Activated gamma-delta T cell treated with Interleukin-2 at 50 U/mL for 16 hours (primary cell): Measurements from ENCODE around the gene DIPK1A.
"Not testable (repeated sequence)": the region's sequence is repeated elsewhere in the genome, so short reads cannot be mapped to it uniquely, and the experiment has no call there.

ENCODE experiments used
- DNase-seq: peaks from one replicate; pipeline ENCODE4 v3.0.0-alpha.2; 2020

DIPK1A gene

DNA sequence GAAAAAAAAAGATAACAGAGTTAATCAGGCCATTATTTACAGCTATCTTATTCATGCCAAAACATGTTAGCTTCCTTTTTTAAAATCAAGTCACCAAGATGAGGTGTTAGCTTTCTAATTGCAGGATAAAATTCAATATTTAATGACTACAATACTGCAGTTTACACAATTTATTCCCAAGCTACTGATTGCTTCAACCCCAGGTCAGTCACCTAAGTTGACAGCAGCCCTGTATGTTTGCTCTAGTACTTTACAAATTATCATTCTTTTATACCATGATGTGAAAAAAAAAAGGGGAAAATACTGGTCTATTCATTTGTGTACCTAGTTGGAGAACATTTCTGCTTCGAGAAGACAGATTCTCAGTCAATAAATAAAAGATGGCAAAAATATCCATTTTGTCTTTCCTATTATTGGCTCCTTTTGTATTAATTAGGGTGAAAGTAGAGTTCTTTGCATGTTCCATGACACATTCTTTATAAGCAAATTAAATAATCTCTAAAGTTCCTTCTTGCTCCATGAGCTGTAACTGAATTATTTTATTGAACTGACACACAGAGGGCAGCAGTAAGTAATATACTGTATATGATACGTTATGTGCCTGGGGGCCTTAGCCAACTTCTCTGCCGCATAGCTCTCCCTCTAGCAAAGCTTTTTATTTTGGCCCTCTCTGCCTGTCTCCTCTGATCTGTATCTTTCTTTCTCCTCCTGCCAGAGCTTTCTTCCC is 48.0 kb downstream of the DIPK1A start:
- no peak for DNase-seq

GRCh38 chr1:92910081-92910480 is 51.2 kb downstream of the DIPK1A start:
- DNase-seq = no peak

DNA sequence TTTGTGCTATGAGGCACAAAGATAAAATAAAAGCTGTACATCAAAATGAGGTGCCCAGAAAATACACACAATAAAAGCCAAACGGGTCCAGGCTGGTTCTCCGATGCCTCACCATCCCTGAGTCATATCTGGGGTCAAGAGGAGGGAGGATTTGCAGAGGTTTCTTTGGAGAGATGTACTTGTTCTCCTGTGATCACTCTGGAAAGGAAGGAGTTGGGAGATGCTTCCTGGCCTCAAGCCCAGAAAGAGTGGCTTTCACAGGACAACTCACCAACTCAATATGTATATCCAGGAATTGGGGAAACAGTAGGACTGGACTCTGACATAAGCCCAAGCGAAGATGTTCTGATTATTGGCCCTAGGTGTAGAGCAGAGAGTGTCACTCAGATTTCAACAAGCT is 51.9 kb downstream of the DIPK1A start:
- DNase-seq = no peak

DNA sequence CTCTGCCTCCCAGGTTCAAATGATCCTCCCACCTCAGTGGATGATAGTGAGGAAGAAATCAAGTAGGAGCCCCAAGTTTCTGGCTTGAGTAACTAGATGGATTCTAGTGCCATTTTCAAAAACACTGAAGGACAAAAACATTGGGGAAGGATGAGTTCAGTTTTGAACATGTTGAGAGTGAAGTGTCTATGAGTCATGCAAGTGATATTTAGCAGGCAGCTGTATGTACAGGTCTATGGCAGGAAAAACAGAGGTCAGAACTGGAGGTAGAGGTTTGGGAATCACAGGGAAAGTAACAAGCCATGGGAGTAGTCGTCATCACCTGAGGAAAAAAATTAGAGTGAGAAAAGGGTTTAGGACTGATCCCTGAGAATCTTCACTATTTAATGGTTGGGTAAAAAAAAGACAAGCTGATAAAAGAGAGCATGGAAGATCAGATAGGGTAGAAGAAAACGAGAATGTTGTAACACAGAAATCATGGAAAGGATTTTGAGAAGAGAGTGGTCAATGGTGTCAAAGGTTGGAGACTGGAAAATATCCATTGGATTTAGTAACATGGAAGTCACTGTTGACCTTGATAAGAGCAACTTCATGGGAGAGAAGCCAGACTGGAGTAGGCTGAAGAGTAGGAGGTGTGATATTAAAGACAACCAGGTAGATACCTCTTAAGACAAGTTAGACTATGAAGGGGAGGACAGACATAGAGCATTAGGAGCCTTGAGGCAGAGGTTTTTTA is 53.1 kb downstream of the DIPK1A start:
- DNase-seq = no peak

DNA sequence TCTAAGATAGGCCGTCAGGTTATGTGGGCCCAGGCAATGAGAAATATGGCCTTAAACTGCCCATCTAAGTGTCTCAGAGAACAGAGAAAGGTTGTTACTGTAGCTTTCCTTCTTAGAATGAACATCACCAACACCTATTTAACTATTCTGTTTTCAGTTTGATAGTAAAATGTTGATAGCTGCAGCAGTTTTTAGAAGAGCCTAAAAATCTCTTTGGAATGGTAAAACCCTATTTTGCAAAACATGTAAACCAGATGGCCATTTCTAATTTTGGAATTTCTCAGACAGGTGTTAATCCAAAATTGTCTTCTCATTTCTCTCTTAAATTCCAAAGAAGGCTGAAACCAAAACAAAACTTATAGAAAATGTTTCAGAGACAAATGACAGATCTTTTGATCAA is 57.5 kb downstream of the DIPK1A start:
- no peak for DNase-seq

GRCh38 chr1:92902406-92902744 is 58.9 kb downstream of the DIPK1A start:
- no peak for DNase-seq

DNA sequence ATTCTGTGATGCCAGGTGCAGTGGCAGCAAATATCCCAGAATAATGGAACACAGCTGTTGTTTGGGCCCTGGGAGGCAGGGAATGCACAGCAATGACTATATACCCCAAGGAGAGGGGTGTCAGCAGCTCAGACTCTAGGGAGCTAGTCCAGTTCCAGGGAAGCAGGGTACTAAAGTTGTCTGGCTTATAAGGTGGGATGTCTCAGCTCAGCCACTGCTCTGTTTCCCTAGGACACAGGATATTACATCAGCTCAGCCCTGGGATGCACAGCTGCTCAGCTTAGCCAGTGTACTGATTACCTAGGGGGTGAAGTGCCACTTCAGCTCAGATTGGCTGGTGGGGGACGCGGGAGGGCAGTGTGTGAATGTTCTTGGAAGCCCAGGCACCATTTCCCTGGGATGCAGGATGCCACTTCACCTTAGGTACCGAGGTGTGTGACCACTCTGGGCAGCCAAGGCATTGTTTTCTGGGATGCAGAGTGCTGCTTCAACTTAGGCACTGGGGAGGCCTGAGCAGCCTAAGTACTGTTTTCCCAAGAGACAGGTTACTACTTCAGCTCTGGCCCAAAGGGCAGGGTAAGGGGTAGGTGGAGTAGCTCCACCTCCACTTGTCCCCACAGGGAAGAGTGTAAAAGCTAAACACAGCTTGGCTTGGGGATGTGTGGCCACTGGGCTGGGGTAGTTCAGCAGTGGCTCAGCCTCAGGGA is 59.4 kb downstream of the DIPK1A start:
- no peak for DNase-seq

DNA sequence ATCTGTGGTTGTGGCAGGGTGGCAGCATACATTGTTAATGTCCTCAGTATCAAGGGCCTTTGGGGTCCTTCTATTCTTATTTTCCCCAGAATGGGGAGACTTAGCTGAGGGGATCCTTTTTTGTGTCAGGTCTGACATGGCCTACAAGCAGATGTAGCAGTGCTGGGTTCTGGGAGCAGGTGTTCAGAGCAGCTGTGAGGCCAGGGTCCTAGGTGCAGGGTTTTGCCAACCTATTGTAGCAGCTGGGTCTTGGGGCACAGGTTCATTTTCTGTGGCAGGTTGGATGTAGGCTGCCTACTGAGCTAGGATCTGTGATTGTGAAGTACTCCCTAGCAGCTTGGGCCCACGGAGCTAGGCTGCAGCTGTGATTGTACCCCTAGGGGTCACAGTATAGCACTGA is 60.1 kb downstream of the DIPK1A start:
- DNase-seq = no peak

DNA sequence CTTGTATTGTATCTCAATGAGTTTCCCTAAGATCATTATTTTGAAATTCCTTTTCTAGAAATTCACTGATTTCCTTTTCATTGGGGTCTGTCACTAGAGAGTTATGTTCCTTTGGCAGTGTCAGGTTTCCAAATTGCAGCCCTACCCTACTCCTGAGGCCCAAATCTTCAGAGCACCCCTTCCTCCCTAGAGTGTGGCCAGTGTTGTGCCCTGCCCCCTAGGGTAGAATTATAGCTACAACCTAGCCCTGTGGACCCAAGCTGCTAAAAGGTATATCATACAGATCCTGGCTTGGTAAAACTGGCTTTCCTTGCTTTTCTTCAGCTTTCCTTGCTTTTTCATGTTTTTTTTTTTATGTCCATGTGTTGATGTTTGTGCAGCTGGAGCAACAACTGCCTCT is 60.7 kb downstream of the DIPK1A start:
- DNase-seq = no peak

DNA sequence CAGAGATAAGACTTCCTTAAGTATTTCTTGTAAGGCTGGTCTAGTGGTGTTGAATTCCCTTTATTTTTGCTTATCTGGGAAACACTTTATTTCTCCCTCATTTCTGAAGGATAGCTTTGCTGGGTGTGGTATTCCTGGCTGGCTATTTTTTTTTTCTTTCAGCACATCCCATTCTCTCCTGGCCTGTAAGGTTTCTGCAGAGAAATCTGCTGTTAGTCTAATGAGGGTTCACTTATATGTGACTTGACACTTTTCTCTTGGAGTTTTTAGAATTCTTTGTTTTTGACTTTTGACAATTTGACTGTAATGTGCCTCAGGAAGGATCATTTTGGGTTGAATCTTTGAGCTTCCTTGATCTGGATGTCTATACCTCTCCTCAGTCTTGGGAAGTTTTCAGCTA is 61.5 kb downstream of the DIPK1A start:
- DNase-seq = no peak

GRCh38 chr1:92898053-92898452 is 63.2 kb downstream of the DIPK1A start:
- not testable (repeated sequence) for DNase-seq

DNA sequence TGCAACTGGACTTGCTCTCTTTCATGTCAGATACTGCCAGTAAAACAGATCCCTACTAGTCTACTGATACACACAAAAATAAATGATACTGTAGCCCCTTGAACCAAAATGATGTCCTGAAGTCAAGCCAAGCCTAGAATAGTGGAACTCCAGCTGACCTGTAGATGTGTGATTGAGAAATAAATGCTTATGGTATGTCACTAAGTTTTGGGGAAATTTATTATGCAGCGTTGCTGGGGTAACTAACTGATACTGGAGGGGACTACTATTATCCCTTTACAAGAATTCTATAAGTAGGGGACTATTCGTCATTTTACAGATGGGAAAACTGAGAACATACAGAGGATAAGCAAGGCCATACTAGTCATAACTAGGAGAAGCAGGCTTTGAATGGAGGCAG is 73.8 kb downstream of the DIPK1A start:
- DNase-seq = no peak

GRCh38 chr1:92886886-92887419 is 74.3 kb downstream of the DIPK1A start:
- DNase-seq = no peak

DNA sequence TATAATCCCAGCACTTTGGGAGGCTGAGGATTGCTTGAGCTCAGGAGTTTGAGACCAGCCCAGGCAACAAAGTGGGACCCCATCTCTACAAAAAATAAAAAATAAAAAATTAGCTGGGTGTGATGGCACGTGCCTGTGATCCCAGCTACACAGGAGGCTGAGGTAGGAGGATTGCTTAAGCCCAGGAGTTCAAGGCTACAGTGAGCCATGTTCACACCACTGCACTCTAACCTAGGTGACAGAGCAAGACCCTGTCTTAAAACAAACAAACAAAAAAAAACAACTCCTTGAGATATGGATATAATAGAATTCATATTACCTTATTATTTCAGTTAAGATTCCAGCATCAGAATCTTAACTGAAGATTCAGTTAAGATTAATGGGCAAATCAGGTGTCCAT is 77.1 kb downstream of the DIPK1A start:
- DNase-seq = no peak

GRCh38 chr1:92883297-92883696 is 78.0 kb downstream of the DIPK1A start:
- no peak for DNase-seq

GRCh38 chr1:92882819-92883218 is 78.4 kb downstream of the DIPK1A start:
- DNase-seq = peak; percentile 59

DNA sequence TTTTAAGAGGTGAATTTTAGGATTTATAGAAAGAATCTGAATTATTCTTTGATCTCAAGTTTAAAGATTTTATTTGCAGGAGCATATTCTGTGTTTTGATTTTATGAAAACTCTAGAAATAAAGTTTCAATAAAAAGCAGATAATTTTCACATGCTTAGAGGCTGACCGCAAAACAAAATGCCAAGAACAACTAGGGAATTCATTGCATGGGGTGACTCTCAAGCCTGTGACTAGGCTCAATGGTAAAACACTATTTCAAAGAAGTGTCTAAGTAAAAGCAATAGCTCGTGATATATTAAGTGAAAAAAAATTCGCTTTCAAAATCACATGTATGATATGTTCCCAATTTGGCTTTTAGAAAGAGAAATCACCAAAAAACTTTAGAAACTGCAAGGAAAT is 79.9 kb downstream of the DIPK1A start:
- DNase-seq = no peak

DNA sequence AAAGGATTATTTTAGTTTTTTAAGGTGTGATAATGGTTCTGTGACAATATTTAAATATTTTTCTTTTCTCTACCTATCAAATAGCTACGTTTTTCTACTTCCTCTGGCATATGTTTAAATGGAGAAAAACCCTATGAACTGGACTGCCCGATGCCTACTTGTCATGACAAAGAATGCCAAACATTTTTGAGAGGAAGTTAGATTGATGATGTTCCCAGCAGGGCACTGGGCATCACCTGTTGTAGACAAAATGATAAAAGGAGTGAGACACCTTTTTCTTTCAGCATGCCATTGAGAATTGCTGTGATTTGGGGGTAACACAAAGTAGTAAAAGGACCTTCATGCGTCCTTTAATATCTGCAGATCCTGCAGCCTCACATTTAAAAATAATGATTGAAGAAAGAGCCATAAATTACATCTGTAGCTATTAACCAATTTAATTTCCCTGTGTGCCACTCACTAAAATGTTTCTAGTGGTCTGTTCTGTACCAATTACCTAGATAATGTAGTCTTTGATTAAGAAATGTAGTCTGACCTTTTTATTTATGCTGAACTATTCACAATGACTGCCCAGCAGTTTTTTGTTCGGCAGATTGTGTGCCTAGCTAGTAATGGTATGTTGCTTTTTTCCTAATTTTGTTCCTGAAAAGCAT is 81.8 kb downstream of the DIPK1A start:
- DNase-seq = no peak

DNA sequence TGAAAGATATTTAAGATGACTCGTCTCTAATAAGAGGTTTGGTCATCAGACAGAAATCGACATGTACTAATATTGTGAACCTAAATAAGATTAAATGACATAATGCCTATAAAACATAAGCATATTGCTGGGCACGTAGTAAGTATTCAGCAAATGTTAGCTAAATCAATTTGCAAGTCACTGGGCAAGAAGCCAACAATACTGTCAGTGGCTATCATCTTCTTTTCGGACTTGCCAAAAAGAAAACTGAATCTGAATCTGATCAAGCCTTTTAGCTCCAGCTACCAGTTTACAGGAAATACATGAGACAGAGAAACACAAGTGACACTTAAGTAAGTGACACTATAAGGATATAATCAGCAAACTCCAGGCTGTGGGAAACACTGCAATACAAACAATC is 83.5 kb downstream of the DIPK1A start:
- no peak for DNase-seq

DNA sequence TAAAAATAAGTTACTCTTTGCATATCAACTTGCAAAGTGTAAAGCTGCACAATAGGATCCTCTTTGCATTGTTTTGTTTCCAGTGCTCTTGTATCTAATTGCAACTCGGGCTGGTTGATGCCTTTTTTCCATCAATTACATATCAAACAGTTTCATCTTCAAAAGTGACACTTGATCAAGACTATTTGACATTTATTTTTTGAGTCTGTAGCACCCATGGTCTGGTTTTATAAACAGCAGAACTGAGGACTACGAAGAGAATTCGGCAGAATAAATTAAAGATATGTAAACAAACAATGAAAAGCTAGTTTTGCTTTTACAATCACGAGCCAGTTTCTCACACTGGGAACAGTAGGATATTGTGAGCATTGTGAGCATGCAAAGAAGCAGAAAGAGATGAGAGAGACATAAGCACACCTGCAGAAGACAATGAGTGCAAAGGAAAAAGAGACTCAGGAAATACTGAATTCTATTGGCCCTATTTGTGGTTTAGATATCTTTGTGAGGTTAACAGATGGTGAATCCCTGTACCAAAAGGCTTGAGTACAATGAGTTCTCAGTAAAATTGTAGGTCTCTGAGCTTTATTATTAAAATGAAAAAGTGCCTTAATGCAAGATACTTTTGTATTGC is 84.1 kb downstream of the DIPK1A start:
- DNase-seq = no peak

DNA sequence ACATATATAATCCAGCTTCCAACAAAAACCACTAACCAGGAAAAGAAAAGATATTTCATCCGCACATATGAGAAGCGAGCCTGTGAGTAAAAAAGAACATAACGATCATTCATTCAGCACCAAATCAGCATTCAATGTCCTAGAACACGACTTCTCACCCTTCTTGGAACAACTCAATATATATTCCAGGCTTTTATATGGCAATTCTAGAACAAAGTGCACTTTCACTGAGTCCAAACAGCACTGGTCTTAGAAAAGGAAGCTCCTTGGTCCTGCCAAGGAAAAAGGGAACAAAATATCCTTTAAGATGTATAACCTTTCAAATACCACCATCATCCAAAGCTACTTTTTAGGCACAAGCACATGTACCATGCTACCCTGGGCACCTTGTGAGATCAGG is 84.9 kb downstream of the DIPK1A start:
- no peak for DNase-seq

GRCh38 chr1:92874987-92875386 is 86.3 kb downstream of the DIPK1A start:
- DNase-seq = no peak

GRCh38 chr1:92872719-92873118 is 88.5 kb downstream of the DIPK1A start:
- DNase-seq = no peak
